ENCODE data around the gene OXNAD1.

Gene OXNAD1

GRCh38 chr3:16264708-16265454 lies at the start of gene OXNAD1, which contains the start of gene DPH3:
Gene OXNAD1 (plus strand): TSS chr3:16265212. CDS start chr3:16270953, 5,741 bp downstream.
Gene DPH3 (minus strand): TSS chr3:16264943. CDS start chr3:16264876, 67 bp downstream.
- peak; percentile 98 to 99 for DNase-seq (ENCODE audit: low read depth in 2 of 2)

GRCh38 chr3:16216373-16216935 lies 48.6 kb upstream of the OXNAD1 start:
- DNase-seq (ENCODE audit: low read depth in 2 of 2) = no peak

- DNase-seq (ENCODE audit: low read depth in 2 of 2) = no peak
These were observed 45.2 kb upstream of the OXNAD1 start for GRCh38 chr3:16219777-16220176.

- no peak for DNase-seq (ENCODE audit: low read depth in 2 of 2)
These were observed 43.0 kb upstream of the OXNAD1 start for GRCh38 chr3:16221990-16222389.

GRCh38 chr3:16222547-16222946 lies 42.5 kb upstream of the OXNAD1 start:
- DNase-seq (ENCODE audit: low read depth in 2 of 2) = no peak

- DNase-seq (ENCODE audit: low read depth in 2 of 2) = no peak
These were observed 40.7 kb upstream of the OXNAD1 start for GRCh38 chr3:16224325-16224724.

GRCh38 chr3:16227566-16227965 lies 37.4 kb upstream of the OXNAD1 start:
- DNase-seq (ENCODE audit: low read depth in 2 of 2) = no peak

GRCh38 chr3:16229681-16230080 lies 35.3 kb upstream of the OXNAD1 start:
- no peak for DNase-seq (ENCODE audit: low read depth in 2 of 2)

- no peak for DNase-seq (ENCODE audit: low read depth in 2 of 2)
These were observed 33.0 kb upstream of the OXNAD1 start for GRCh38 chr3:16231983-16232382.

GRCh38 chr3:16233806-16234205 lies 31.2 kb upstream of the OXNAD1 start:
- DNase-seq (ENCODE audit: low read depth in 2 of 2) = no peak

GRCh38 chr3:16234281-16234680 lies 30.7 kb upstream of the OXNAD1 start:
- no peak for DNase-seq (ENCODE audit: low read depth in 2 of 2)

- no peak for DNase-seq (ENCODE audit: low read depth in 2 of 2)
These were observed 28.9 kb upstream of the OXNAD1 start for GRCh38 chr3:16236030-16236639.

GRCh38 chr3:16236856-16237393 lies 28.1 kb upstream of the OXNAD1 start:
- DNase-seq (ENCODE audit: low read depth in 2 of 2) = no peak

GRCh38 chr3:16239086-16239770 lies 25.8 kb upstream of the OXNAD1 start:
- DNase-seq (ENCODE audit: low read depth in 2 of 2) = no peak

GRCh38 chr3:16239780-16240179 lies 25.2 kb upstream of the OXNAD1 start:
- no peak for DNase-seq (ENCODE audit: low read depth in 2 of 2)

GRCh38 chr3:16240229-16241023 lies 24.6 kb upstream of the OXNAD1 start:
- no peak for DNase-seq (ENCODE audit: low read depth in 2 of 2)

- no peak for DNase-seq (ENCODE audit: low read depth in 2 of 2)
These were observed 23.8 kb upstream of the OXNAD1 start for GRCh38 chr3:16241225-16241624.

GRCh38 chr3:16242177-16242576 lies 22.8 kb upstream of the OXNAD1 start:
- DNase-seq (ENCODE audit: low read depth in 2 of 2) = no peak

- DNase-seq (ENCODE audit: low read depth in 2 of 2) = no peak
These were observed 21.1 kb upstream of the OXNAD1 start for GRCh38 chr3:16243706-16244490.

- DNase-seq (ENCODE audit: low read depth in 2 of 2) = no peak
These were observed 19.4 kb upstream of the OXNAD1 start for GRCh38 chr3:16245609-16246008.
